ENCODE results near the gene PXDN.

PXDN gene

DNA sequence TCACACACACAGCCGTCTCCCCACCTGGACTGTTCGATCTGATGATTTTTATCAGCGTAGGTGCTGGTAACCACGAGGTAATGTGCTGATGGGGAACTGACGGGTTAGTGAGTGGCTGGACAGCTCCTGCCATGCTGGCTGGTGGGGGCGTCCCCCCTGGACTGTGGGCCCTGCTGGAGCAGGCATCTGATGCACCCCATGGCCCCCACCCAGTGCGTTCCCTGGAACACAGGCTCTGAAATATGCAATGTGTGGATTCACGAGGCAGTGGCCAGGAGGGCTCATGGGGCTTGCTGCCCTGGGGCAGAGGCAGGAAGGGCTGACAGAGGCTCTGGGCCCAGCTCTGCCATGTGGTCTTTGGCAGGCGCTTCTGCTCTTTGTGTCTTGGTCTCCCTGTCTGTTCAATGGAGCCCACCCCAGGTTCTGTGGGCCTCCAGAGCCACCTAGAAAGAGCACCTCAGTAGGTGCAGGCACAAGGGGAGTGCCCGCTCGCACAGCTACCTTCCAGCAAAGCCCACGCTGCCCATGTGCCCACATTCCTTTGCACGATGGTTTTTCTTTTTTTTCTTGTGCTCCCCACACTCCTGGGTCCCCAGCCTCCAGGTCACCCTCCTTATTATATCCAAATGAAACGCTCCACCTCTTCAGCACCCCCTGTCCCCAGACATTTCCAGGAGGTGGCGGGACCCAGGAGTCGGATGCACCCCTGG lies 10.3 kb upstream of the PXDN start:
- no peak for DNase-seq (ENCODE audit: extremely low read depth in 1 of 2, low read depth in 1 of 2)

DNA sequence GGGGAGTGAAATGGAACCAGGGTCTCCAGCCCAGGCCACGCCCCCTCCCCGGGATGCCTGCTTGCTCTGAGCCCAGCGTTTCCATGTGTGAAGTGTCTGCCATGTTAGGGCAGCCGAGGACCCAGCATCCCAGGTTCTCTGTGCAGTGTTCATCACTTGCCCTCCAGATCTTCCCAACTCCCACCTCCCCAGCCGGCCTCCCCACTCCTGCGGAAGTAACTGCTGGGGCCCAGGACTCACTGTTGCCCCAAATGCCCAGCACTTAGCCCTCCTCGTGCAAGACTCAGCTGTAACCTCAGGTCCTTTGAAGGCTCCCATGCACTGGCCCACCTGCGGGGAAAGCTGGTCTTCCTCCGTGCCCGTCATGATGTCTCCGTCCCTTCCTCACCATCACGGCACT lies 9.7 kb upstream of the PXDN start:
- no peak for DNase-seq (ENCODE audit: extremely low read depth in 1 of 2, low read depth in 1 of 2)

DNA sequence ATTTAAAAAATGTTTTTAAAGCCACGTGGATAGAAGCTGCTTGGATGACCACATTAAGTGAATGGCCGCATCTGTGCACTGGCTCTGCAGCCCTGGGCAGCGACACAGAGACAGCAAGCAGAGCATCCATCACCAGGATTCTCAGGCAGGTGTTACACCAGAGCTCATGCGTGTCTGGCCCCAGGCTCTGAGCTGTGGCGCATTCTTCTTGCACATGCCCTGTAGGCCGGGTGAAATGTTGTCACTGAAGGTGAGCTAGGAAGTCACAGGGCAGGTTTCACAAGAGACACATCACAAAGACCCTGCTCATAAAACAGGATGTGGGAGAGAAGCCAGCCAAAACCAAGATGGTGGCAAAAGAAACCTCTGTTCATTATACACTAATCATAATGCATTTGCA lies 8.4 kb upstream of the PXDN start:
- DNase-seq (ENCODE audit: extremely low read depth in 1 of 2, low read depth in 1 of 2), result no peak

DNA sequence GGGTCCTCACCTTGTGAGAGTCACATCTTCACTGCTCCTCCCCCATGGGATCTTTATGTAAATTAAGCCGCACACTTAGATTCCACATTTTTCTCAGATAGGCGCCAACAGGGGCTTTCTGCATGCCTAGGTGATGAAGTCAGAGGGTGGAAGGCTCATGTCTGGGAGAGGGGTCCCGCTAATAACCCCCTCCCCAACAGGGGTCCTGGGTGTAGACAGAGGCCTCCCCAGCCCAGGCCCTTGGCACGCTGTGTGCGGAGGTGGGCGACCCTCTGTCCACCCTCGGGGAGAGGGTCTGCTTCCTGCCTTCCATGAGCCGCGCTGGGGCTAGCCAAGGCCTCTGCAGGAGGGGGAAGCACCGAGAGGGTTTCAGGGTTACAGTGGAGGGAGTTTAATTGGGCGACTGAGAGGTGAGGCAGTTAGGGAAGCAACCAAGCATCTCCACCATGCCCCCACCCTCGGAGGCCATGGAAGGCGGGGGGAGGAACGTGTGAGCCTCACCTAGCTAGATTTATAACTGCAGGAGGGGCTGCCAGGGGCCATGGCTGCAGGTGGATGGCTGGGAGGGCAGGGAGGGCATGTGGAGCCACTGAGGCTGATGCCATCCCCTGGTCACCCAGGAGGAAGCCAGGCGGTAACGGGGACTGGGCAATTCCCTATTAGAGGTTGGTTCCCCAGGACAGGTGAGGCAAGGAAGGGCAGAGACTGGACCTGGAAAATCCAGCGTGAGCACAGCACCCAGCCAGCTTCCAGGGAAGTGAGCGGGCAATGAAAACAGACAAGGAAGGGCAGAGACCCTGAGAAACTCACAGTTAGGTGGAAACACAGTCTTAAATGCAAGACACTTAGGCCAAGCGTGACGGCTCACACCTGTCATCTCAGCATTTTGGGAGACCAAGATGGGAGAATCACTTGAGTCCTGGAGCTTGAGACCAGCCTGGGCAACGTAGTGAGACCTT lies 7.7 kb upstream of the PXDN start:
- DNase-seq (ENCODE audit: extremely low read depth in 1 of 2, low read depth in 1 of 2), result no peak

DNA sequence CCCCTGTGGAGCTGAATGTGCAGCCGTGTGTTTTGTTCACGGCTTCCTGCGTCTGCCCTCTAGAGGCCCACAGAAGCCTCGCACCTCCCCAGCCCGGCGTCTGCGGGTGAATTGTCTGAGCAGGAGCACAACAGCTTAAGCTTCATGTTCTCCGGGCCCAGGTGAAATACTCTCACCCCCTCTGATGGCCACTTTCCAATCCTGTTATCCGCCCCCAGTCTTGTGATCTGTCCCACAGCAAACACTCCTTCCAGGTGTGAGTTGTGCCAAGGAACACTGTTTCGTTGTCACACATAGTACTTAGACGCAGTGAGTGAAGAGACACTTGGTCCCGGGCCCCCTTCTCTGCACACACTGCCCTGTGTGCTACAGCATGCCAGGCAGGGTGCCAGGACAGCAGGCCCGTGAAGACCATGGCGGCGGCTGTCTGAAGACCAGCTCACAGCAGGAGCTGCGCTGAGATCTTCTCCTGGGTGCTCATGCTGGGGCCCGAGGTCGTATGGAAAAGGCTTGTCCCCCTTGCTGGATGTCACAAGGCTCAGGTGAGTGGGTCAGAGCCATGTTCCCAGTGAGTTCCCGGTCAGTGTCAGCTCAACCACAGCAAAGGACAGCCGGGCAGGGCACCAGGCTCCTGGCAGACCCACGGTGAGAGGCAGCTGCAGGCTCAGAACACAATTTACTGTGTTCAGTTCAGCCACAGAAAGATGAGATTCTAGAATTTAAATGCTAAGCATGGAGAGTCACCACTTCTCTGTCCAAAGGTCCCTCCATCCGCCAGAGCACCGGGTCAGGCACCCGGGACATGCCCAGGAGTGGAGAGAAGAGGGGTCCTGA lies 6.8 kb upstream of the PXDN start:
- DNase-seq (ENCODE audit: extremely low read depth in 1 of 2, low read depth in 1 of 2), result peak in 1 of 2 donors; percentile 18

DNA sequence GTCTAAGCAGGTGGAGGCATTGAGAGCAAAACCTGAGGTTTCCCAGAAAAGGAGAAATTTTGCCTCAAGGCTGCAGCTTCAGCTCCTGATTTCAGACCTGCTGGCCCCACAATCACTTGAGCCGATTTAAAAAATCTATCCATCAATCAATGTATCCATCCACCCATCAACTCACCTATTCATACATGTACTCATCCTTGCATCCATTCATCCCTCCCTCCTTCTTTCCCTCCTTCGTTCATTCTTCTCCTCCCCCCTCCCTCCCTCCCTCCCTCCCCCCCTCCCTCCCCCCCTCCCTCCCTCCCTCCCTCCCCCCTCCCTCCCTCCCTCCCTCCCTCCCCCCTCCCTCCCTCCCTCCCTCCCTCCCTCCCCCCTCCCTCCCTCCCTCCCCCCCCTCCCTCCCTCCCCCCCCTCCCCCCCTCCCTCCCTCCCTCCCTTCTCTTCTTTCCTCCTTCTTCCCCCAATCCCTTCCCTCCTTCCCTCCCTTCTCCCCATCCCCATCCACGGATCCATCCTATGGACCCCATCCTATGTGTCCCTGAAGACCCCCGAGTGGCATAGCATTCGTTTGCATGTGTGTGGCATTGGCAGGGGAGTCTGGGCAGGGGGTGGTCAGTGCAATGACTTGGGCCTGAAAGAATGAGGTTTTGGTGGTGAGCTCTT lies 6.1 kb upstream of the PXDN start:
- DNase-seq (ENCODE audit: extremely low read depth in 1 of 2, low read depth in 1 of 2), result no peak

DNA sequence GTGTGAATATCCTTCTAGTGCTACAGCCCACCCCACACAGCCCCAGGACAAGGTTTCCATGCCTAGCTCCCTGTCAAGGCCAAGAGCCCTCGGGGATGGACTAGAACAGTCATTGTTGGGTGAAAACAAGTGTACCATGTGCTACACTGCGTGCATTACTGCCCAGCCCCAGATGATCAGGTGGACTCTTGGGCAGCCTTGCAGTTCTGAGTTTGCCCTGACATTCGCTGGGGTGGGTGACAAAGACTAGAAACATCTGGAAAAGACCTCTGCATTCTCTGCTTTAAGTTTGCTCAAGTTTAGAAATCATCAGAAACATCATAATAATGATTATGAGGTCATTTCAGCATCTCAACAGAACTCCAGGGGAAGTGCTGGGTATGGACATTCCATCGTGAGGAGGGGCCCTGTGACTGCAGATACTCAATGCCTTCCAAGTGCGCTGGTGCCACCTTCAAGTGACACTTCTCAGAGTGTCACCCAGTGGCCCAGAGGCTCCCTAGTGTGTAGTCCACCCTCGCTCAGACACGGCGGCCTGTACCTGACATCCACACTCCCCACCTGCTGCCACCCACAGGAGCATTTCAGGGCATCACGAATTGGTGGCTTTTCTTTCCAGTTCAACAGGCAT lies 5.3 kb upstream of the PXDN start:
- no peak for DNase-seq (ENCODE audit: extremely low read depth in 1 of 2, low read depth in 1 of 2)

DNA sequence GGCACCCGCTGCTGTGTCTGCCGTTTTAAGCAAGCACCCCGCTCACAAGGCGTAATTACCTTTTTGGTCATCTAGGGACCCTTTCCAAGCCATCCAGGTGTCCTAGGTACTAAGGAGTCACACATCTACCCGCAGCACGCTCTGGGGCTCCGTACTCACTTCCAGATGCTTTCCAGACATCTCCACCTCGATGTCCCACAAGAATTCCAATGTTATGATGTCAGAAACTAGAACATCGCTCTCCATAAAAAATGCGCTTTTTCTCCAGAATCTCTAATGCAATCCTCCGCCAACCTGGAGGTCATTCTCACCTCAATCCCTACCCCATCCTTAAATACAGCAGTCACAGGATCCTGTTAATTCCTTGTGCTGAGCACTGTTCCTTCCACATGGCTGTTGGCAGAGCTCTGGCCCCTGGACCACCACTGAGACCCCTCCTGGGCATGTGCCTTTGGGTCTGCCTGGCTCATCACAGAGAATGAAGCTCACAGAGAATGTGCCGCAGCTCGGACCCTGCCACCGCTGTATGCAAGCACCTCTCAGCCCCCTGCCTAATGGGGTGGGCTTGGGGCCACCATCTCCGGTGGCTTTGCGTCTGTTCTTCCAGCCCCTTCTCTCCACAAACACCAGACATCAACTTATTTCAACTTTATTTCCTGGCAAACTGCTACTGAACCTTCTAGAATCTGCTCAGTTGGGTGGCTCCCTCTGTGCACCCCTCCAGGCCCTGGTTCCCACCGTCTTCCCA lies 4.6 kb upstream of the PXDN start:
- no peak for DNase-seq (ENCODE audit: extremely low read depth in 1 of 2, low read depth in 1 of 2)

DNA sequence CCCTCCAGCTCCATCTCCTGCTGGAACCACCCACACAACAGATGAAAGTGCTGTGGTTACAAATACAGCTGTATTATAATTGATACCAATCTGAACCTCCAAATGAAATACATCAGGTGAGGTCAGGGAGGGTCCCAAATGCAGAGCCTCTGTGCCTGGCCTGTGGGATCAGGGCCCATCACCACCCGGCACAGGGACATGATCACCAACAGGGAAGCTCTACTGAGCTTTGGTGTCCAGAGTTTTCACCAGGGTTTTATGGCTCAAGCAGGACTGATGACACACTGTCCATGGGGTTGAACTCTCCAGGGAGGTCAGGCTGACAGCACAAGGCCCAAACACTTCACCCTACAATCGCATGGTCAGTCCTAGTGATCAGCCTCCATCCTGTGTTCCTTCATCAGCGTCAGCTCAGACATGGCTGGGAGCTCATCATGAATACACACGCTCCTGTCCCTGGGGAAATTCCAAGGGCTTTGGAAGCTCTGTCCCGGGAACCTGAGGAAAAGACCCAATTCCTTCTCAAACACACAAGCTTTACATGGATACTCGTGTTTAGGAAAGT lies 3.9 kb upstream of the PXDN start:
- DNase-seq (ENCODE audit: extremely low read depth in 1 of 2, low read depth in 1 of 2), result no peak

DNA sequence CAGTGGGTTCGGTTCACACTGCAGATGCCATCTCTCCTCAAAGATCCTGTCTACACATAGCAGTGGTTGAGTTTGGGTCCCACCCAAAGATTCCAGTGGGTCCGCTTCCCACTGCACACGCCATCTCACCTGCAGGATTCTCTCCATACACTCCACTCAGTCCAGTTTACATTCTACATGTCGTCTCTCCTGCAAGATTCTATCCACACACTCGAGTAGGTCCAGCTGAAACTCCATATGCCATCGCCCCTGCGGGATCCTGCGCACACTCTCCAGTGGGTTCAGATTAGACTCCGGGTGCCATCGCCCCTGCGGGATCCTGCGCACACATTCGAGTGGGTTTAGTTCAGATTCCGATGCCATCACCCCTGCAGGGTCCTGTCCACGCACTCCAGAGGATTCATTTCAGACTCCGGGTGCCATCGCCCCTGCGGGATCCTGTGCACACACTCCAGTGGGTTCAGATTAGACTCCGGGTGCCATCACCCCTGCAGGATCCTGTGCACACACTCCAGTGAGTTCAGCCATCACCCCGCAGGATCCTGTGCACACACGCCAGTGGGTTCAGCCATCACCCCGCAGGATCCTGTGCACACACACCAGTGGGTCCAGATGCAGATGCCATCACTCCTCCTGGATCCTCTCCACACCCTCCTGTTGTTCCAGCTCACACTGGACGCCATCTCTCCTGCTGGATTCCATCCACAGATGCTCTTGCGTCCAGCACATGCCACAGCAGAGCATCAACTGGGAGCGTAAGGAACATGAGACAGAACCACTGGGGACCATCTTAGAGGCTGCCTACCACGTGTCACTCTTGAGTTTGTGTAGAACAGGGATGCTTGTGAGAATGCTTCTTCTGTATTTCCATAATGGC lies 3.0 kb upstream of the PXDN start:
- no peak for DNase-seq (ENCODE audit: extremely low read depth in 1 of 2, low read depth in 1 of 2)

DNA sequence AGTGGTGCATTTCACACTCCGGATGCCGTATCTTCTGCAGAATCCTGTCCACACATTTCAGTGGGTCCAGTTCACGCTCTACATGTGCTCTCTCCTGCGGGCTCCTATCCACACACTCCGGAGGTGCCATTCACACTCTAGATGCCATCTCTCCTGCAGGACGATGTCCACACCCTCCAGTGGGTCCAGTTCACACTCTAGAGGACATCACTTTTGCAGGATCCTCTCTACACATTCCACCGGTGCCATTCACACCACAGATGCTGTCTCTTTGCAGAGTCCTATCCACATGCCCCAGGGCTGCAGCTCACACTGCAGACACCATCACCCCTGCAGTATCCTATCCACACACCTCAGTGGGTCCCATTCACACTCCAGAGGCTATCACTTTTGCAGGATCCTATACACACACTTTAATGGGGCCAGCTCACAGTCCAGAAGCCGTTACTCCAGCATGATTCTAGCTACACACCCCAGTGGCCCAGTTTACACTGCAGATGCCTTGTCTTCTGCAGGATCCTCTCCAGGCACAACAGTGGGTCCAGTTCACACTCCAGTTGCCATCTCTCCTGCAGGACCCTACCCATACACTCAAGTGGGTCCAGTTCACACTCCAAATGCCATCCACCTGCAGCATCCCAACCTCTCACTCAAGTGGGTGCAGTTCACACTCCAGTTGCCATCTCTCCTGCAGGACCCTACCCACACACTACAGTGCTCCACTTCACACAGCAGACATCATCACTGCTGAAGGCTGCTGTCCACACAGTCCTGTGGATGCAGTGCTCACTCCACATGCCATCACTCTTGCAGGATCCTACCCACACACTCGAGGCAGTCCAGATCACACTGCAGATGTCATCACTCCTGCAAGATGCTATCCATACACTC lies 2.1 kb upstream of the PXDN start:
- DNase-seq (ENCODE audit: extremely low read depth in 1 of 2, low read depth in 1 of 2), result no peak

DNA sequence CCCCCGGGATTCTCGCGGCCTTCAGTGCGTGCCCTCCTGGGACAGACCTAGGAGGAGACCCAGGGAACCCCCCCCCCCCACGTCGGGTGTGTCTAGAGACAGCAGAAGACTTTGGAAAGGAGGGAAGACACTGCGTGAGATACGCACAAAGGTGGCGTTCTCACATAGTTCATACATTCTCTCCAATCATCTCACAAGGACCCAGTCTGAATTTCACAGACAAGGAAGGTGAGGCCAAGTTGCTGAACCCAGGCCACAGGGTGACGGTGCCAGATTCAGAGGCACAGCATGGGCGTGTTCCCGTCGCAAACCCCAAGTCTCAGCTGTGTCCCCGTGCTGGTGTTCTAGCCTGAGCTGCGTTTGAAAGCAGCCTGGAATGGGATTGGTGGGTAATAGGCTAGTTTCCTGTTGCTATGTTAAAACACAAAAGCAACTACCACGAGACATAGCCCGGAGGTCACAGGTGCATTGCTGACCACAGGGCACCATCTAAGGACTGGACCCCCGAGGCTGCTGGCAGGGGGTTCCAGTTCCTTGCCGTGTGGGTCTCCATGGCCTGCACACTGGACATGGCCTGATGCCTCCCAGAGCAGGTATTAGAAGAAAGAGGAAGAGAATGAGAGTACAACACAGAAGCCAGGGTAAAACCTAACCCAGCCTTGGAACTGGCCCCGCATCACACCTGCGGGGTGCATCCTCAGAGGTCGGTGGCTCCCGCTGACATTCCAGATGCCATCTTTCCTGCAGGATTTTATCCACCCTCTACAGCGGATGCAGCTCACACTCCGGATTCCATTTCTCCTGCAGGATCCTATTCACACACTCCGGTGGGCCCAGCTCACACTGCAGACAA lies 1.1 kb upstream of the PXDN start:
- no peak for DNase-seq (ENCODE audit: extremely low read depth in 1 of 2, low read depth in 1 of 2)

DNA sequence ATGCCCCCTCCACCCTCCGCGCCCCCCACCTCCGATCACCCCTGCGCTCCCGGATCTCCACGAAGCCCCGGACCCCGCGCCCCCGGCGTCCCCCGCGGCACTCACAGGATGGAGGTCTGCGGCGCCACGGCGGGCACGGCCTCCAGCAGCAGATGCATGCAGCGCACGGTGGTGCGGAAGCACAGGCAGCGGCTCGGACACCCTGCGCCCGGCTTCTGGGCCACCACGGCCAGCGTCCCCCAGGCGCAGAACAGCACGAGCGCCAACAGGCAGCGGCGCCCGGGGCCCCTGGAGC lies 217 bp downstream of the PXDN start:
- DNase-seq (ENCODE audit: extremely low read depth in 1 of 2, low read depth in 1 of 2), result no peak

DNA sequence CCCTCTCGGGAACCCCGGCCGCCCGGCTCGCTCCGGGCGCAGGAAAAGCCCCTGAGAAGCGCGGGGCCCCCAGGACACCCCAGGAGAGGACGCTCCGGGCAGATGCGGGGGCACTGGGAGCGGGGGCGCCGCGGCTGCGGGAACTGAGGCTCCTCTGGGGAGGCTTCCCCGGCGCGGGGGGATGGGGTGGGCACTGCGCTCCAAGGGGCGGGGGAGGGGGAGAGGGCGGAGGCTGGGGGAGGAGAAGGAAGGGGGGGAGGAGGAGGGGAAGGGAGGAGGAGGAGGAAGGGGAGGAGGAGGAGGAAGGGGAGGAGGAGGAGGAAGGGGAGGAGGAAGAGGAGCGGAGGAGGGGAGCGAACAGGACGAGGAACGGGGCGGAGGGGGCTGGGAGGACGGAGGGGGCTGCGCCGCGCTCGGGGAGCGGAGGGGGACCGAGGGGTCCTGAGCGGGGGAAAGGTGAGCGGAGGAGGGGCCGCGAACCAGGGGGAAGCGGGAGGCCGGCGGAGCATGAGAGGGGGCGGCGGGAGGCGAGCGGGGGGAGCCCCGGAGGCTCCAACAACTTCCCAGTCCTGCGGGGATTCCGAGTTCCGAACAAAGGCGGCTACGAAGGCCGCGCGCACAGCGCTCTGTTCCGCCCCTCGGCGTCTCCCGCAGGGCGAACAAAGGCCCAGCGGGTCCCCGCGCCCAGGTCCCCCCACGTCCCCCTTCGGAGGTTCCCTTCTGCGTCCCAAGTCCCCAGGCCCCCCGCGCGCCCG lies 742 bp downstream of the PXDN start:
- no peak for DNase-seq (ENCODE audit: extremely low read depth in 1 of 2, low read depth in 1 of 2)

DNA sequence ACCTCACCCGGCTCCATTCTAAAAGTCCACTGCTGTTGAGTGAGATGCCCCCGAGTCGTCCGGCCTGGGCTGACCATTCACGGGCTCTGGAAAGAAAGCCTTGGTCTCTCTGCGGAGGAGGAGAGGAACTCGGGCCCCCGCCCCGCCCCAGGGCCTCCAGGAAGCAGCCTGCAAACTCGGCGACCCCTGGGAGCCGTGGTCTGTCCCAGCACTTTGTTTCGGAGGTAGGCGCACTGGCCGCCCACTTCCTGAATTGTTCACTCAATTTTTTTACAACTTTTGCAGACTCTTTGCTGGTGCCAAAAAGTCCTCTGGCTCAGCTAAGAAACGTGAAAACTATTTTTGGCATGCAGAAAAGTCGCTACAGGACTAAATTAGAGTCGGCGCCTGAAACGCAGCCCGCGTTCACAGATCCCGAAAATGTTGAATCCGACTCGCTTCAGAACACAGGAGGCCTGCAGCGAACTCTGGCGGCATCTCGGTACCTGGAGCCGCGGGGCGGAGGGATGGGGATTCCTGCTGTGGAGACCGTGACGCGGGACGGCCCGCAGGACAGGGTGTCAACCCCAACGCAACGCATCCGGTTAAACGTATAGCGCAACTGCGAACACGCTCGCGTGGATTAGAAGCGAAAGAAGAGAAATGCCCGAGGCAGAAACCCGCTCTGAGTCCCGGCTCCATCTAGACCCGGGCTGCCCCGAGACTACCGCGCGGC lies 1.5 kb downstream of the PXDN start:
- DNase-seq (ENCODE audit: extremely low read depth in 1 of 2, low read depth in 1 of 2), result no peak
